Naive B cell (primary cell): Measurements from ENCODE around the gene SDR42E2. TPM values are rescaled to one million over a fixed set of nuclear protein-coding genes. Genes with fewer than 3 reads are reported as not detected.

Experiments
- ATAC-seq, 2 donors: fragments of 150-1000 bp; cut with Tn5 transposase; 2 replicates each; pipeline ENCODE4 v1.10.0; 2021; ENCODE audit warnings: low read depth in 2 of 2, mild to moderate bottlenecking in 2 of 2, moderate library complexity in 2 of 2
- DNase-seq: peaks from one replicate; pipeline ENCODE4 v3.0.0; 2022
- H3K27ac Mint-ChIP-seq, 6 donors: one replicate each; pipeline ENCODE4 v1.8.0; 2020 to 2022; ENCODE audit warnings: mild to moderate bottlenecking in 6 of 6, mixed read lengths in 6 of 6, moderate library complexity in 5 of 6, inconsistent platforms in 2 of 6
- H3K27me3 Mint-ChIP-seq, 3 donors: one replicate each; pipeline ENCODE4 v1.8.0; 2021 to 2022; ENCODE audit warnings: mixed read lengths in 3 of 3, mild to moderate bottlenecking in 1 of 3
- H3K36me3 Mint-ChIP-seq, 2 donors: one replicate each; pipeline ENCODE4 v1.8.0; 2020 to 2022; ENCODE audit warnings: mixed read lengths in 2 of 2, inconsistent platforms in 1 of 2, mild to moderate bottlenecking in 1 of 2
- H3K4me1 Mint-ChIP-seq, 3 donors: one replicate each; pipeline ENCODE4 v1.8.0; 2020 to 2022; ENCODE audit warnings: mixed read lengths in 3 of 3, inconsistent platforms in 1 of 3, mild to moderate bottlenecking in 1 of 3, moderate library complexity in 1 of 3
- H3K4me3 Mint-ChIP-seq, 8 donors: one replicate each; pipeline ENCODE4 v1.8.0; 2020 to 2022; ENCODE audit warnings: mild to moderate bottlenecking in 8 of 8, mixed read lengths in 8 of 8, moderate library complexity in 8 of 8, inconsistent platforms in 2 of 8
- H3K9me3 Mint-ChIP-seq, 7 donors: one replicate each; pipeline ENCODE4 v1.8.0; 2020 to 2022; ENCODE audit warnings: mixed read lengths in 7 of 7, mild to moderate bottlenecking in 5 of 7, inconsistent platforms in 2 of 7, moderate library complexity in 1 of 7
- polyA plus RNA-seq, 6 donors: library from polyadenylated mRNA; unstranded; fragments of 300-500 nt; fragmentation: Illumina TruSeq; gene quantifications; one replicate each; pipeline ENCODE4 v1.2.3, GENCODE V29; 2021; ENCODE audit warnings: low read depth in 6 of 6

The SDR42E2 gene
- polyA plus RNA-seq, 6 donors from 2014 or later, result 0.21 to 1.2 (median 0.81) TPM; not detected in 1

DNA sequence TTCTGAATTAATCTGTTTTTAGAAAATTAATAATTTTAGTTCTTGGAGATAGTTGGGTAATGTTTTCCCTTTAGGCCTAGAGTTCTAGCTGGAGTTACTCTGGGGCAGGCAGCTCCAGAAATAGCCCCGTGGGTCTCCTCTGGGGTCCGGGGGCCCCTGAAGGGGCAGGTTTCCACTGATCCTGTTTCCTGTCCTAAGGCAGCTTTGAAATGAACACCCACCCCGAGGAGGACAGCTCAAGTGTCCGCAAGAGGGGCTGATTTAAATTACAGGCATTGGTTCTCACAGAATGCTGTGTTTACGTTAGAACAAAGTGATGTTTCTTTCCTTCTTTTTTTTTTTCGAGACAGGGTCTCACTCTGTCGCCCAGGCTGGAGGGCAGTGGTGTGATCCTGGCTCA is 67.6 kb downstream of the SDR42E2 start:
- H3K36me3 Mint-ChIP-seq, result no peaks in the 10 kb centered on the region

GRCh38 chr16:22232277-22233036 is 70.2 kb downstream of the SDR42E2 start:
- Mint-ChIP-seq H3K4me1 (no peaks in the 10 kb centered on the region), H3K27me3 (no peaks in the 10 kb centered on the region), H3K36me3 (no peaks in the 10 kb centered on the region), H3K27ac (peak overlapping the region in 1 of 6 donors; percentile 32), H3K4me3 (no peak overlapping the region), H3K9me3 (no peaks in the 10 kb centered on the region)
- DNase-seq (no peak), ATAC-seq (no peak)

More for the DNA sequence above, 67.6 kb downstream of the SDR42E2 start:
- Mint-ChIP-seq H3K27me3 (no peaks in the 10 kb centered on the region), H3K4me3 (no peak overlapping the region), H3K27ac (no peak overlapping the region), H3K9me3 (no peaks in the 10 kb centered on the region), H3K4me1 (peaks cover 0 to 2% (median 1%) of the 10 kb centered on the region in 3 donors)
- no peak for DNase-seq
- ATAC-seq, result no peak

DNA sequence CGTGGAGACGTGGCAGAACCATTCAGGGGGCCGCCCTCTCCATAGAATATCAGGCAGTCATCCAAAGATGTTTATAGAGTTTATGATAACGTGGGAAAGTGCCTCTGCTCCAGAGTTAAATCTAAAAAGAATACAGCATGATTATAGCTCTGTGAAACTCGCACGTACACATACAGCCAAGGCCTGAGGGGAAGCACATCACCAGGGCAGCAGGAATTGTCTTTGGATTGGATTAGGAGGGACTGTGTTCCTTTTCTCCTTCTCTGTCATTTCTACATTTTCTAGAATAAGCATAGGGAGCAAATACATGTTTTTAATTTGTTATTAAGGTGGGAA is 70.7 kb downstream of the SDR42E2 start:
- Mint-ChIP-seq H3K9me3 (no peaks in the 10 kb centered on the region), H3K36me3 (no peaks in the 10 kb centered on the region), H3K27ac (peak overlapping the region in 1 of 6 donors; percentile 32), H3K4me1 (peaks cover 0 to under 1% (median 0%) of the 10 kb centered on the region in 3 donors), H3K4me3 (no peak overlapping the region), H3K27me3 (no peaks in the 10 kb centered on the region)
- DNase-seq (no peak), ATAC-seq (no peak)

- Mint-ChIP-seq H3K27me3 (no peaks in the 10 kb centered on the region), H3K27ac (peak overlapping the region in 1 of 6 donors; percentile 11), H3K4me1 (peaks cover 7 to 24% (median 11%) of the 10 kb centered on the region in 3 donors), H3K4me3 (no peak overlapping the region), H3K36me3 (no peaks in the 10 kb centered on the region), H3K9me3 (no peaks in the 10 kb centered on the region)
- no peak for DNase-seq
- no peak for ATAC-seq
Observed at GRCh38 chr16:22235839-22236745, 73.8 kb downstream of the SDR42E2 start.

DNA sequence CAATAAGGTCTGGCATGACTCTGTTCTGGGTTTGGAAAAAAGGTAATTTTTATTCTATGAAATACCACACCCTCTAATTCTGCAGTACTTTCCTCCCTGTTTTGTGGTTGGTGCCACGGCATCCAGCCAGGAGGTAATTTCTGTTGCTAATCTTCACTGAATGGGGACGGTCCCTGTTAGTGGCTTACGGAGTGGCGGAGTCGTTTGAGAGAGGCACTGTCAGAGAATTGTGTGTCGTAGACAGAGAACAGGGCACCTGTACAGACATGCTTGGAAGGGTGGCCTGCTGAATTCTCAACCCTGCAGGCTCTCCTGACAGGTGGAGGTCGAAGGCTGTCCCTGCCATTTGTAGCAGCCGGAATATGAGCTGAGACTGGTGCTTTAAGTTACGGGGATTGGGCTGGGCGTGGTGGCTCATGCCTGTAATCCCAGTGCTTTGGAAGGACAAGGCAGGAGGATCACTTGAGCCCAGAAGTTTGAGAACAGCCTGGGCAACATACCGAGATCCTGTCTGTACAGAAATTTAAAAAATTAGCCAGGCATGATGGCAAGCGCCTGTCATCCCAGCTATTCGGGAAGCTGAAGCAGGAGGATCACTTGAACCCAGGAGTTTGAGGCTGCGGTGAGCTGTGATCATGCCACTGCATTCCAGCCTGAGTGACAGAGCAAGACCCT is 77.0 kb downstream of the SDR42E2 start:
- Mint-ChIP-seq H3K9me3 (no peaks in the 10 kb centered on the region), H3K27ac (peak overlapping the region in 4 of 6 donors; percentile 54 to 95 (median 57)), H3K27me3 (no peaks in the 10 kb centered on the region), H3K4me3 (no peak overlapping the region), H3K36me3 (no peaks in the 10 kb centered on the region), H3K4me1 (peaks cover 9 to 32% (median 13%) of the 10 kb centered on the region in 3 donors)
- ATAC-seq, result no peak
- no peak for DNase-seq

DNA sequence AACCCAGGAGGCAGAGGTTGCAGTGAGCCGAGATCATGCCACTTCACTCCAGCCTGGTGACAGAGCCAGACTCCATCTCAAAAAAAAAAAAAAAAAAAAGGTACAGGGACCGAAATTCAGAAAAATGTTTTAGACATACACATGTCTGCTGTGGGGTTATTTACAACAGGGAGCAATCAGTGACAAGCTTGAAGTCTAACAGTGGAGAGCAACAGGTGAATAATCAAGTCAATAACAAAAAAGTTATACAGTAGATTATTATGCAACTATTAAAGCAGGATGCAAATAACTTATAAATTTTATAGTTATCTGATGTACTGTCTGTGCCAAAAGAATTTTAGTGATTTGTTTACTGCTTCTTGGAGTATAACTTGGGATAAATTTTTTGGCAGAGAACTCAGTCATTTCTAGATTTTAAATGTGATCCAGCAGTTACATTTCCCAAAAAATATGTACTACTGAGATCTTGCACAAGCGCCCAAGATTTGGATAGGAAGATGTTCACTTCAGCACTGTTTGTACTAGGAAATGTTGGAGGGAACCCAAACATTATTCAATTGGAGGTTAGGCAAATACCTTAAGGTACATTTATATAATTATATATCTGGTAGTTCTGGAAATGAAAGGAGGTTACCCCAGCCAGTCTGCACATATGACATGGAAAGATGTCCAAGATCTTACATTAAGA is 77.9 kb downstream of the SDR42E2 start:
- H3K27me3 Mint-ChIP-seq, result no peaks in the 10 kb centered on the region
- H3K9me3 Mint-ChIP-seq, result no peaks in the 10 kb centered on the region

More for the DNA sequence above, 77.9 kb downstream of the SDR42E2 start:
- DNase-seq (no peak), ATAC-seq (no peak)
- no peaks in the 10 kb centered on the region for H3K36me3 Mint-ChIP-seq
- H3K27ac Mint-ChIP-seq, result peak overlapping the region in 1 of 6 donors; percentile 79
- no peak overlapping the region for H3K4me3 Mint-ChIP-seq
- peaks cover 9 to 32% (median 13%) of the 10 kb centered on the region in 3 donors for H3K4me1 Mint-ChIP-seq

Other genes starting within 250 kb of the SDR42E2 start
- gene UQCRC2, start 209.1 kb upstream of the SDR42E2 start, polyA plus RNA-seq, result 100 to 1,000 TPM; 153 to 292 (median 181) TPM
- gene PDZD9, start 161.4 kb upstream of the SDR42E2 start, polyA plus RNA-seq, result under 1 TPM in 1 of 6 donors, not detected in 5; 0.29 TPM
- 1 to 10 TPM; 3.1 to 7.1 (median 6.2) TPM for gene MOSMO, start 154.4 kb upstream of the SDR42E2 start, polyA plus RNA-seq
- gene VWA3A, start 70.0 kb upstream of the SDR42E2 start, polyA plus RNA-seq, result under 1 TPM in 1 of 6 donors, not detected in 5; 0.08 TPM
- gene EEF2K, start 43.8 kb downstream of the SDR42E2 start, polyA plus RNA-seq, result 1 to 10 TPM; 1.2 to 2.9 (median 1.8) TPM
- 10 to 100 TPM in 5 of 6 donors, 1 to 10 TPM in 1; 8.8 to 15.9 (median 12.5) TPM for gene POLR3E, start 134.9 kb downstream of the SDR42E2 start, polyA plus RNA-seq
- gene CDR2, start 212.1 kb downstream of the SDR42E2 start, polyA plus RNA-seq, result 1 to 10 TPM; 3.8 to 6.6 (median 5.0) TPM